GF-D8 (cell line): Measurements from ENCODE around the gene CACUL1.

Experiments
- DNase-seq: peaks from one replicate; lab custom pipeline; 2025; lab: John Stamatoyannopoulos, UW

CACUL1 gene

GRCh38 chr10:118732245-118733165 is 22.3 kb downstream of the CACUL1 start:
- no peak for DNase-seq

- DNase-seq: no peak
Measured at GRCh38 chr10:118730756-118731456, 23.9 kb downstream of the CACUL1 start.

GRCh38 chr10:118729641-118730258 is 25.0 kb downstream of the CACUL1 start:
- DNase-seq: peak; percentile 83

- no peak for DNase-seq
Measured at GRCh38 chr10:118729200-118729599, 25.6 kb downstream of the CACUL1 start.

GRCh38 chr10:118725886-118726500 is 28.8 kb downstream of the CACUL1 start:
- DNase-seq: no peak

- DNase-seq: no peak
Measured at GRCh38 chr10:118723466-118723865, 31.3 kb downstream of the CACUL1 start.

GRCh38 chr10:118721539-118721876 is 33.3 kb downstream of the CACUL1 start:
- DNase-seq: no peak

- DNase-seq: peak; percentile 2
Measured at GRCh38 chr10:118720685-118721538, 33.9 kb downstream of the CACUL1 start.

- DNase-seq: no peak
Measured at GRCh38 chr10:118714366-118714765, 40.4 kb downstream of the CACUL1 start.

GRCh38 chr10:118712930-118713634 is 41.7 kb downstream of the CACUL1 start:
- DNase-seq: no peak

GRCh38 chr10:118712080-118712479 is 42.7 kb downstream of the CACUL1 start:
- no peak for DNase-seq

- no peak for DNase-seq
Measured at GRCh38 chr10:118710487-118710886, 44.3 kb downstream of the CACUL1 start.

GRCh38 chr10:118708571-118708970 is 46.2 kb downstream of the CACUL1 start:
- DNase-seq: no peak

GRCh38 chr10:118704711-118705110 is 50.1 kb downstream of the CACUL1 start:
- DNase-seq: no peak

- DNase-seq: no peak
Measured at GRCh38 chr10:118701529-118702323, 53.0 kb downstream of the CACUL1 start.

- DNase-seq: no peak
Measured at GRCh38 chr10:118698421-118698820, 56.3 kb downstream of the CACUL1 start.

GRCh38 chr10:118694848-118695247 is 59.9 kb downstream of the CACUL1 start:
- no peak for DNase-seq

- no peak for DNase-seq
Measured at GRCh38 chr10:118692872-118693271, 61.9 kb downstream of the CACUL1 start.

- DNase-seq: no peak
Measured at GRCh38 chr10:118689070-118689858, 65.5 kb downstream of the CACUL1 start.
